DMS 273 (cell line): ENCODE measurements around the gene ATP10D.

ENCODE experiments used
- DNase-seq: peaks from one replicate; lab custom pipeline; 2025; ENCODE audit not compliant: unreplicated experiment; lab: John Stamatoyannopoulos, UW

Gene ATP10D

GRCh38 chr4:47577779-47578553 lies 92.9 kb downstream of the ATP10D start:
- no peak for DNase-seq

DNA sequence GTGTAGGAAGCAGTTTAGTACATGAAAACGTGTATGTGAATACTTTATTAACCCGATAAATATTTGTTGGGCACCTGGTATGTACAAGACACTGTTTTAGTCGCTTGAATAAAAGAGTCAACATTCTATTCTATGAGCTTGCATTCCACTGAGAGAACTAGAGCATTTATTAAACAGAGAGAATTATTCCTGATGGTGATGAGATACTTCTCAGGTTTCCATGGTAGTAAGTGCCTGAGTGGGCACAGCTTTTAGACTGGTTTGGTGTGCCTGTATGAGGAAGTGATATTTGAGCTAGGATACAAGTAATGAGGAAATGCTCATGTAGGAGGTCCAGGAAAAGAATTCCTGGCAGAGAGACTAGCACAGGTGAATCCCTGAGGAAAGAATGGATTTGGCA lies 94.2 kb downstream of the ATP10D start:
- no peak for DNase-seq

DNA sequence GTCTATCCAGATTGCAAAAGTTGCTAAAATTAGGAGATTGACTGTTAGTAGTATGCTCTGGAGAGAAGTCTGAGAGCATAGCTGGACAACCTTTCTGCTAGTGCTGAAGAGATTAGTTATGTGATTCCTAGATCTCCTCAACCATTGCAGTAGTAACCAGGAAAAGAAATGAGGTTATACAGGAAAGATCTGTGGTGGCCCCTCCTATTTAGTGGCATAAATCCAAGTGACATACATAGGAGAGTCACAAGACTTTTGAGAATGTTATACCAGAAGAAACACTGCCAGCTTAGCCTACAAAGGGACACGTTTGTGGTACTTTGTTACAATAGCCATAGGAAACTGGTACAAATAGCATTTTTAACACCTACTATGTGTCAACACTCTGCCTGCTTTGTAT lies 105.2 kb downstream of the ATP10D start:
- no peak for DNase-seq

DNA sequence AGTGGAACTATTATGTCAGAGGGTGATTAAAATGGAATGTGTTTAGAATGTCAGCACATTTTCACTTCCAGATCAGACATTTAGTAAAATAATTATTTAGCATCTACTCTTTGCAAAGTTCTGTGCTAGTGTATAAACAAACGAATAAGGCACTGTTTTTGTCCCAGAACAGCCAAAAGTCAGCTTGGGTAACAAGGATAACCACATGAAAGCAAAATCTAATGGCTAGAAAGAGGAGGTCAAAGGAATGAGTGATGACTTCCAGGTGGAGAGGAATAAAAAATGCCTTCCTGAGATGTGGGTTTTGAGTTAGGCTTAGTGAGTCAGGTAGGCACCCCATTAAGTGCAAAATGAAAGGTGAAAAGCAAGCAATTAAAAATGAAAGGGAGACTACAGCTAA lies 112.6 kb downstream of the ATP10D start:
- no peak for DNase-seq

- peak; percentile 11 for DNase-seq
Observed at GRCh38 chr4:47598320-47598719, 113.2 kb downstream of the ATP10D start.

GRCh38 chr4:47598896-47599295 lies 113.8 kb downstream of the ATP10D start:
- no peak for DNase-seq

- DNase-seq: no peak
Observed at GRCh38 chr4:47606482-47606881, 121.4 kb downstream of the ATP10D start.

DNA sequence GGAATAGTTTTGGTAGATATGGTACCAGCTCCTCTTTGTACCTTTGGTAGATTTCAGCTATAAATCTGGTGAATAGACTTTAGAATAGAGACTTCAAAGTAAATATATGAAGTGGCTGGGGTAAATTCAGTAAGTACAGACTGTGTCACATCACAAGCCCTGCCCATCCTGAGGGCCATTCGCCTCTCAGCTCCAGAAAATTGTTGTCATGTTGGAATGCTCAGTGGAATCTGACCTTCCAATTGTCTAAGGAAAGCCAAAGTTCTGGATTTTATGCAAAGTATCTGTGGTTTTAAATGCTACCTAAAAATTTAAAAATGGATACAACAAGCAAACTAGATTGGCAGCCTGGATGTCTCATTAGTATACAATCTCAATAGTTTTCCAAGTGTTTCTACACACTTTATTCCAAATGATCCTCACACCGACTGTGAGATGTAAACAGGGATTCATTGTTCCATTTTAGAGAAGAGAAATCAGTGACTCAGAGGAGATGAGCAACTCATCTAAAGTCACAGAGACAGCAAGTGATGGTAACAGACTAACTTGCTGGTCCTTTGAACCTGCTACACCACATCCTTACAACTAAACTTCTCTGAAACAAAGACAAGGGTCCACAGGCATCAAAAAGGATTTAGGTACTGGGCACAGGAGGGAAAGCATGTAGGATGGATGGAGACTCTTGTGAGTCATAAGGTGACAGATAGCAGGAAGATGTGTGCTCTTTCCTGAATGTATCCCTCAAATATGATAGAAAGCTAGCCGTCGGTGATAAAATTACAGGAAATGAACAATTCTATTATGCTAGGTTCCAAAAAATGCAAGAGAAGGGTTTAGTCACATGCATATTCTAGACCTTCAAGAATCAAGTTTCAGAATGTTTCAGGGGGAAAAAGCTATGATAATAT lies 127.3 kb downstream of the ATP10D start:
- DNase-seq: no peak

DNA sequence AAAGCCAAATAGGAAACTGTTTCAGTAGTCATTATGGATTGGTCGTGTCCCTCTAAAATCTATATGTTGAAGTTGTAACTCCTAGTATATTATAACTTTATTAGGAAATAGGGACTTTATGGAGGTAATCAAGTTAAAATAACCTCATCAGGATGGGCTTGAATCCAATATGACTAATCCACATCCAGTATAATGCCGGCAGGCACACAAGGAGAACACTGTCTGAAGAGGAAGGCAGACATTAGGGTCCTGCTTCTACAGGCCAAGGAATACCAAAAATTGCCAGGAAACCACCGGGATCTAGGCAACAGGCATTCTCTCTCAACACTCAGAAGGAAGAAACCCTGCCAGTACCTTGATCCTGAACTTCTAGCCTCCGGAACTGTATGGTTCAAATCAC lies 130.3 kb downstream of the ATP10D start:
- DNase-seq: no peak

GRCh38 chr4:47617607-47618006 lies 132.5 kb downstream of the ATP10D start:
- DNase-seq: no peak

DNA sequence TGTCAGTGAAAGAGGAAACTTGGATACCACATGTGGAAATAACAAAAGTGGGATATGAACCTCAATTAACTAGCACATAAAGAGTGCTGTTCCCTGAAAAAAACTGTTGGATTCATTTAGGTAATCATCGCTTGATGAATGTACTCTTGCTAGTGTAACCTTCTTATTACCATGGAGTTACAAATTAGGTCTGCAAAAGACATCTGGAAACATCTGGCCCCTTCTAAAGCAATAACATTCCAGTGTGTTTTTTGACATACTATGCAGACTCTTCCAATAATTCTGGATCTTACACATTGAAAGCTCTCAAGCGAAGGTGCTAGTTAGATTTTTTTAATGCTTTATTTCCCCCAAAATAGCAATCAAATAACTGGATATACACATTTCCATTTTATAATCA lies 134.6 kb downstream of the ATP10D start:
- DNase-seq: no peak

DNA sequence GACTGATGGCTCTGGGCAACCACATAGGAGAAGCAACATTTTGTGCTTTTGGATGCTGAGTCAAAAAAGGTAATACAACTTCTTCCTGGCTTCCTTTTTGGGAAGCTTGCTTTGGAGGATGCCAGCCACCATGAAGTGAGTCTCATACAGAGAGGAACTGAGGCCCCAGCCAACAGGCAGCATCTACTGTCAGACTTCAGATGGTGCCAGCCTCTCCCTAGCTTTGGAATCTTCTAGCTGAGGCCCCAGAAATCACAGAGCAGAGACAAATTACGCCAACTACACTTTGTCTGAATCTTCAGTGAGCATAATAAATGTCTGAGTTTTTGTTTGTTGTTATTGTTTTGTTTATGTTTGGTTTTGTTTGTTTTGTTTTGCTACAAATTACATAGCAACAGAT lies 136.1 kb downstream of the ATP10D start:
- DNase-seq: no peak

DNA sequence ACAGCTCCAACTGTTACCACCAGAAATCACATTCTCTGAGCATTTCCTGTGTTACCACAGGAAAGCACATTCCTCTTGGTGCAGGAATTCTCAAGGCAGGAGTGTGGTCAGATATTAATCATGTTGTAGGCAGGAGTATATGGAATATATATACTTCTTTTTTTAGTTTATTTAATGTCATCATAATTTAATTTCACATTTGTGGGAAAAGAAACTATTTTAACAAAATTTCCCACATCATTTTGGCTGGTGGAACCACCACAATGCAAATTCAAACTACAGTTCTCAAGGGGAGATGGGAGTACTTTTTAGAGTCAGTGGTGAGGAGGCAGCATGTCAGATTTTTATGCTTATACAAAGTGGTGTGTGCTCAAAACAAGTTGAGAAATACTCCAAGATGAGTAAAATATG lies 139.0 kb downstream of the ATP10D start:
- no peak for DNase-seq

DNA sequence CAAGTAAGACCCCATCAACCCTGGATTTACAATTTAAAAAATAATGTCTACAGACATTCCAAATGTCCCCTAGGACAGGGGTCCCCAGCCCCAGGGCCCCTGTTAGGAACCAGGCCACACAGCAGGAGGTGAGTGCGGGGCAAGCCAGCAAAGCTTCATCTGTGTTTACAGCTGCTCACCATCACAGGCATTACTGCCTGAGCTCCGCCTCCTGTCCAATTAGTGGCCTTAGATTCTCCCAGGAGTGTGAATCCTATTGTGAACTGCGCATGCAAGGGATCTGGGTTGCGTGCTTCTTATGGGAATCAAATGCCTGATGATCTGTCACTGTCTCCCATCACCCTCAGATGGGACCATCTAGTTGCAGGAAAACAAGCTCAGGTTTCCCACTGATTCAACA lies 146.1 kb downstream of the ATP10D start:
- no peak for DNase-seq

GRCh38 chr4:47639531-47639930 lies 154.5 kb downstream of the ATP10D start:
- no peak for DNase-seq

GRCh38 chr4:47640911-47641310 lies 155.8 kb downstream of the ATP10D start:
- DNase-seq: no peak

DNA sequence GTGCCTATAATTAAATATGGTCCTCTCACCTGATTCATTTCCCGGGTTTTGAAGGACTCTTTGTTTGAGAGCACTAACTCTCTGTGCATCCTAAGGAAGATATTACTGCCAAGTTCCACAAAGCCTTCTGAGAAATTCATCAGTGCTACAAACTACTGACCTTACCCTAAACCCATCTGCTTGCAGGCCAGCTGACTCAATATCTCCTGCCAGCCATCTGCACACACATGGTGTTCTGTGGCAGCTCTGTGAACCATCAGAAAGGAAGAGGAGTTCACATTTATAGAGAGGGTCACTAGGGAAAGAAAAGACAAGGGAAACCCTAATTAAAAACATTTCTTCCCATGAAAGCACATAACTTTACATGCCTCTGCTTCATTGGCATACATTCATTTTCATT lies 156.7 kb downstream of the ATP10D start:
- peak; percentile 65 for DNase-seq

DNA sequence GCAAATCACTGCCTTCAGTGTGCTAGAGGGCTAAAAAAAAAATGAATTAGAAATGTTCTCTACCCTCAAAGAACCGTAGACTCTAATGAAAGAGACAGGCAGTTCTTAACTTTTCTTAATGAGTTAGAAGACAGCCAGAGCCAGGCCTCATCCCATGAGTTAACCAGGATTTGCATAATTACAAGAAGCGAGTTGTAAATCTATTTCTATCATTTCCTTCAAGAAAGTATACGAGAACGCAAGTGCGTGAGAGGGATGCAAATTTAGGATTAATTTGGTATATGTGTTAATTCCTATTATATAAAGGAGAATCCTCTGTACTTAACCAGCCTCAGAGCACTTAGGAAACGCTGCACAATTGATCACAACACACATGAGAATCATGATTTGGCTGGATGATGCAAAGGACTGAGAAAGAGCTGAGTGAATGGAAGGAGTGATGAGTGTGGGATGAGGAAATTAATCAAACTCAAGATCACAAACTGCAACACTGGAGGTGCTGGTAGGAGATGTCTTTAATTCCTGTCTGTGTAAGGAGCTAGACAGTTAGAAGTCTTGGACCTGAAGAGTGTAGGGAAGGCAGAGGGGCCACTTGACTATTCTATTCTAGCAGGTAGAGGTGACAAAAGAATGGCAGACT lies 157.2 kb downstream of the ATP10D start:
- no peak for DNase-seq
